Calu3 (cell line): ENCODE data around the gene CCR7. TPM values are rescaled to one million over a fixed set of nuclear protein-coding genes. Genes with fewer than 3 reads are reported as not detected.

Experiments
- BruUV-seq: library from RNA; stranded (reverse); fragments of 400-500 nt; replicated peaks from 2 replicates; lab custom pipeline; 2021; lab: Mats Ljungman, UMichigan
- CTCF ChIA-PET: fragments of 300-600 bp; sonication (Branson Sonifier 250); formaldehyde crosslinking; loops from one replicate; lab custom pipeline; 2022; ENCODE audit warnings: antibody characterized with exemption; lab: Charles Lee
- DNase-seq: peaks from one replicate; pipeline ENCODE4 v3.0.0; 2022
- H3K27ac Mint-ChIP-seq: one replicate; pipeline ENCODE4 v1.8.0; 2022; ENCODE audit warnings: mixed read lengths; ENCODE audit not compliant: unreplicated experiment
- H3K27me3 Mint-ChIP-seq: one replicate; pipeline ENCODE4 v1.8.0; 2022; ENCODE audit warnings: mixed read lengths; ENCODE audit not compliant: unreplicated experiment
- H3K36me3 Mint-ChIP-seq: one replicate; pipeline ENCODE4 v1.8.0; 2022; ENCODE audit warnings: mild to moderate bottlenecking, moderate library complexity, mixed read lengths; ENCODE audit not compliant: insufficient read depth, unreplicated experiment
- H3K4me1 Mint-ChIP-seq: one replicate; pipeline ENCODE4 v1.8.0; 2022; ENCODE audit warnings: mild to moderate bottlenecking, low read depth, mixed read lengths; ENCODE audit not compliant: unreplicated experiment
- H3K4me3 Mint-ChIP-seq: one replicate; pipeline ENCODE4 v1.8.0; 2022; ENCODE audit warnings: mild to moderate bottlenecking, low read depth, moderate library complexity, mixed read lengths; ENCODE audit not compliant: unreplicated experiment
- H3K9me3 Mint-ChIP-seq: one replicate; pipeline ENCODE4 v1.8.0; 2022; ENCODE audit warnings: low read depth, mixed read lengths; ENCODE audit not compliant: unreplicated experiment
- CTCF ChIP-seq: fragments of 200-600 bp; IDR thresholded peaks from one replicate; pipeline ENCODE4 v1.8.0; 2022; ENCODE audit warnings: antibody characterized with exemption; ENCODE audit not compliant: unreplicated experiment
- intact Hi-C: fragments of 100-400 bp; cut with micrococcal nuclease; formaldehyde crosslinking; loops from one replicate; pipeline ENCODE4 v1.10.0; 2022; ENCODE audit not compliant: unreplicated experiment
- total RNA-seq: library from RNA; stranded (reverse); gene quantifications from 2 replicates; pipeline ENCODE4 v1.2.3, GENCODE V29; 2022

CCR7 gene
- total RNA-seq, 1 experiment from 2014 or later = not detected

DNA sequence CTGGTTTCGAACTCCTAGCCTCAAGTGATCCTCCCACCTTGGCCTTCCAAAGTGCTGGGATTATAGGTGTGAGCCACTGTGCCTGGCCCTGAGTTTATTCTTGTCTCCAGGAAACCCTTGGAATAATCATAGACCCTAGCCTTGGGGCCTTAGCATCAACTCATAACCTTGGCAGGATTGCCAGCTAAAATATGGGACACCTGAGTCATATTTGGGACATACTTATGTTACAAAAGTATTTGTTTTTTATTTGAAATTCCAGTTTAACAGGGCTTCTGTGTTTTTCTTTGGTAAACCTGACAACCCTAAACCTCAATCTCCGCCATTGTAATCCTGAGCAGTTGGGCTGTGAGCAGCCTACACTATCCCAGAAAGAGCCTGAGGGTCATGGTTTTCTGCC lies 35.3 kb downstream of the CCR7 start:
- DNase-seq = no peak
- H3K36me3 Mint-ChIP-seq = peaks cover 5% of the 10 kb centered on the region
- H3K4me3 Mint-ChIP-seq = no peak overlapping the region
- H3K4me1 Mint-ChIP-seq = peaks cover 20% of the 10 kb centered on the region
- intact Hi-C loops = loop anchor here (5.0 kb wide), 2 partner anchors 113 to 228 kb away; partner anchors contain the start of gene TOP2A
- no TSS peak for BruUV-seq
- no peak overlapping the region for H3K27ac Mint-ChIP-seq
- TF ChIP-seq CTCF = no peak
- peaks cover 5% of the 10 kb centered on the region for H3K9me3 Mint-ChIP-seq
- CTCF ChIA-PET = interaction anchor here (0.5 to 68.2 kb wide), 16 partner anchors 8 to 612 kb away, joined by 3 to 4142 read pairs (median 6); partner anchors contain the start of genes CCR7, GSDMB, IGFBP4 and TNS4
- H3K27me3 Mint-ChIP-seq = peaks cover 45% of the 10 kb centered on the region

DNA sequence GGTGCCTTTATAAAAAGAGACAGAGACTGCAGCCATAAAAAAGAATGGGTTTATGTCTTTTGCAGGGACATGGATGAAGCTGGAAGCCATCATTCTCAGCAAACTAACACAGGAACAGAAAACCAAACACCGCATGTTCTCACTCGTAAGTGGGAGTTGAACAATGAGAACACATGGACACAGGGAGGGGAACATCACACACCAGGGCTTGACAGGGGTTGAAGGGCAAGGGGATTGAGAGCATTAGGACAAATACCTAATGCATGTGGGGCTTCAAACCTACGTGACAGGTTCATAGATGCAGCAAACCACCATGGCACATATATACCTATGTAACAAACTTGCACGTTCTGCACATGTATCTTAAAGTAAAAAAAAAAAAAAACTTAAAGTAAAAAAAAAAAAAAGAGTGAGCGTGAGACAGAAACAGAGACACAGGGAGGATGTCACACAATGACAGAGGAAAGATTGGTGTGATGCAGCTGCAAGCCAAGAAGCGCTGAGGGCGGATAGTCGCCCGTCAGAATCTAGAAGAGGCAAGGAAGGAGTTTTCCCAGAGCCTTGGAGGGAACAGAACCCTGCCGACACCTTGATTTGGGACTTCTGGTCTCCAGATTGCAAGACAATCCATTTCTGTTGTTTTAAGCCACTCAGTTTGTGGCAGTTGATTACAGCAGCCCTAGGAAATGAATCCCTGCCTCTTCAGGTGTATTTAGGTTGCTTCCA lies 36.4 kb downstream of the CCR7 start:
- DNase-seq = no peak

DNA sequence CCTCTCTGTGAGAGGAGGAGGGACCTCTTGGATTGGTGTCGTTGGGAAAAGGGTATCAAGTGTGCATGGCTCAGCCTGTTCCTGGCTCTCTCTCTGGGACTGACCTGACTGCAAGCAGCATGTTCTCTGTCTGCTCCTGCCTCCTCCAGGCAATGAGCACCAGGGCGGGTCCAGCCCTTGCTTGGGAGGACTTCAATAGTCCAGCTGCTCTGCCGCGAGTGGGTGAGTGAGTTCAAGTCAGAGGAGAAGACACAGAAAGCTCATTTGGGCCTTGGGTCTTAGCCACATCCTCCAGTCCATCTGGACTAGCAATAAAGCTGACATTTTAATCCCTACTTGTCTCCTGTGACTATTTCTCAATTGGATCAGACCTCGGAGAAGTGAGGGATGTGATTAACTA lies 38.6 kb downstream of the CCR7 start:
- peaks cover 42% of the 10 kb centered on the region for H3K27me3 Mint-ChIP-seq
- no peaks in the 10 kb centered on the region for H3K36me3 Mint-ChIP-seq
- H3K4me1 Mint-ChIP-seq = peaks cover 13% of the 10 kb centered on the region
- CTCF ChIA-PET = interaction anchor here (3.0 to 68.2 kb wide), 6 partner anchors 8 to 108 kb away, joined by 21 to 4142 read pairs (median 450); partner anchors contain the start of genes CCR7, IGFBP4, TNS4 and TOP2A
- H3K4me3 Mint-ChIP-seq = no peak overlapping the region
- intact Hi-C loops = no loop called here
- no peak overlapping the region for H3K27ac Mint-ChIP-seq
- no peak for DNase-seq
- H3K9me3 Mint-ChIP-seq = peaks cover 12% of the 10 kb centered on the region
- BruUV-seq = no TSS peak
- no peak for TF ChIP-seq CTCF

More for the DNA sequence above, 36.4 kb downstream of the CCR7 start:
- no peak overlapping the region for H3K4me3 Mint-ChIP-seq
- peaks cover 30% of the 10 kb centered on the region for H3K4me1 Mint-ChIP-seq
- CTCF ChIA-PET = interaction anchor here (0.7 to 68.2 kb wide), 13 partner anchors 6 to 850 kb away, joined by 3 to 4142 read pairs (median 21); partner anchors contain the start of genes CCR7, IGFBP4, PSMD3 and TNS4
- intact Hi-C loops = no loop called here
- H3K36me3 Mint-ChIP-seq = peaks cover 5% of the 10 kb centered on the region
- H3K27ac Mint-ChIP-seq = no peak overlapping the region
- H3K27me3 Mint-ChIP-seq = peaks cover 38% of the 10 kb centered on the region
- no TSS peak for BruUV-seq
- TF ChIP-seq CTCF = no peak
- H3K9me3 Mint-ChIP-seq = peaks cover 9% of the 10 kb centered on the region

DNA sequence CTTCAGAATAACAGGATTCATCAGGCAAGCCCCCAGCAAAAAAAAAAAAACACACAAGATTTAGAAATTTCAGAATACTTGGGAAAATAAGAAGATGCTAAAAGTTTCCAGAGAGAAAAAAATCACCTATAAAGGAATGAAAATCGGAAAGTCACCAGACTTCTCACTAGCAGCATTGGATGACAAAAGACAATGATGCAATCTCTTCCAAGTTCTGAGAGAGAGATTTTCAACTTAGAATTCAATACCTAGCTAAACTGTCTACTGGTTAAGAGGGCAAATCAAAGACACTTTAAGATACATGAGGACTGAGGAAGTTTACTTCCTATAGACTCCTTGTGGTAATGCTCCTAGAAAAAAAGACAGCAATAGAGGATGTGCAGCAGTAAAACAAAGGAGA lies 40.0 kb downstream of the CCR7 start:
- Mint-ChIP-seq H3K36me3 (no peaks in the 10 kb centered on the region), H3K27ac (no peak overlapping the region), H3K4me1 (peaks cover 13% of the 10 kb centered on the region), H3K27me3 (peaks cover 42% of the 10 kb centered on the region), H3K9me3 (peaks cover 12% of the 10 kb centered on the region), H3K4me3 (no peak overlapping the region)
- TF ChIP-seq CTCF = no peak
- intact Hi-C loops = no loop called here
- no TSS peak for BruUV-seq
- CTCF ChIA-PET = interaction anchor here (0.6 to 68.2 kb wide), 13 partner anchors 7 to 830 kb away, joined by 3 to 4142 read pairs (median 12); partner anchors contain the start of genes CCR7, IGFBP4, SMARCE1 and TNS4
- DNase-seq = no peak
